Superior temporal gyrus (tissue), 1 donor: ENCODE measurements around the gene SMC4.
A peak's percentile ranks its signal among the peaks of the same experiment; 100 is the strongest.
"Not testable (repeated sequence)": the region's sequence is repeated elsewhere in the genome, so short reads cannot be mapped to it uniquely, and the experiment has no call there.

Experiments used
- DNase-seq: peaks from one replicate; pipeline ENCODE4 v3.0.0-alpha.2; 2016; ENCODE audit errors: extremely low spot score

The SMC4 gene

GRCh38 chr3:160445854-160446253 is 46.4 kb downstream of the SMC4 start:
- no peak for DNase-seq

DNA sequence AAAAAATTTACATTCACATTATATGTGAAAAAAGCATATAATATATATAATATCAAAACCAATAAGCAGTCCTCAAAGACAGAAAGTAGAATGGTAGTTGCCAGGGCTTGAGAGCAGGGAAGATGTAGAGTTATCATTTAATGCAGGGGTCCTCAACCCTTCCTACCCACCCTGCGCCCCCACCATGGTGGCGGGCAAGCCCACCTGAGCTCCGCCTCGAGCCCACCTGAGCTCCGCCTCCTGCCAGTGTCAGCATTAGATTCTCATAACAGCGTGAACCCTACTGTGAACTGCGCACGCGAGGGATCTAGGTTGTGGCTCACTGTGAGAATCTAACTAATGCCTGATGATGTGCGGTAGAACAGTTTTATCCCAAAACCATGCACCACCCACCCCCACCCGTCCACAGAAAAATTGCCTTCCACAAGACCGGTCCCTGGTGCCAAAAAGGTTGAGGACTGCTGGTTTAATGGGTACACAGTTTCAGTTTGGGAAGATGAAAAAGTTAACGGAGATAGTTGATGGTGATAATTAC is 47.1 kb downstream of the SMC4 start:
- no peak for DNase-seq

GRCh38 chr3:160447544-160447943 is 48.1 kb downstream of the SMC4 start:
- DNase-seq, result no peak

GRCh38 chr3:160448845-160449635 is 49.6 kb downstream of the SMC4 start:
- DNase-seq, result no peak

- DNase-seq, result peak; percentile 81
Observed at GRCh38 chr3:160449636-160450598, 50.5 kb downstream of the SMC4 start, which contains the start of gene TRIM59. TRIM59 (minus strand) TSS chr3:160449786; CDS start chr3:160439183, 10,603 bp downstream.

- no peak for DNase-seq
Observed at GRCh38 chr3:160450846-160451245, 51.4 kb downstream of the SMC4 start.

DNA sequence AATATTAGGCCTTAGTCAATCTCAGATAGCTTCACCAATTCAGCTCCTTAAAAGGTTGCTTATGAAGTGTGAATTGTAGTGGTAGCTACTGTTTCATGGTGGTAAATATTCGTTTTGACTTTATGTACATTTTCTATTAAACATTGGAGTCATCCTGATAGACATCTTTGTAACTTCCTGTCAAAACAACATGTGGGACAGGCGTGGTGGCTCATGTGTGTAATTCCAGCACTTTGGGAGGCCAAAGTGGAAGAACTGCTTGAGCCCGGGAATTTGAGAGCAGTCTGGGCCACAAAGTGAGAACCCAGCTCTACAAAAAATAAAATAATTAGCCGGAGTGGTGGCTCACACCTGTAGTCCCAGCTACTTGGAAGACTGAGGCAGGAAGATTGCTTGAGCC is 52.2 kb downstream of the SMC4 start:
- no peak for DNase-seq

- not testable (repeated sequence) for DNase-seq
Observed at GRCh38 chr3:160452251-160452650, 52.8 kb downstream of the SMC4 start.

GRCh38 chr3:160454995-160455394 is 55.5 kb downstream of the SMC4 start:
- no peak for DNase-seq

DNA sequence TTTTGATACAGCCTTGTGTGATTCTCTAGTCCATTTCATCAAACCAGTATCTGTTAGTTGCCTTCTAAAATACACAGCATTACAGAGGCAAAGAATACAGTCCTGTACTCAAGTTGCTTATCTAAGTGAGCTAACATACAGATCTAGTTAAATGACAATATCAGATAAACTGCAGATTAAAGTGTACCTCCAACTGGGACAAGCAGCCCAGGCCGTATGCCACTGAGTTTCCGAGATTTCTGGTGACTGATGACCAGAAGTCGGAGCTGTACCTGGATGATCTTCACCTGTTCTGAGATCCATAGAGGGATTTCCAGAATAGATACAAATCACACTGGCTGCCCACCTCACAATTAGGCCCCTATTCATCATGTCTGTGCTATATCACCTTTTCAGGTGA is 56.4 kb downstream of the SMC4 start:
- no peak for DNase-seq

DNA sequence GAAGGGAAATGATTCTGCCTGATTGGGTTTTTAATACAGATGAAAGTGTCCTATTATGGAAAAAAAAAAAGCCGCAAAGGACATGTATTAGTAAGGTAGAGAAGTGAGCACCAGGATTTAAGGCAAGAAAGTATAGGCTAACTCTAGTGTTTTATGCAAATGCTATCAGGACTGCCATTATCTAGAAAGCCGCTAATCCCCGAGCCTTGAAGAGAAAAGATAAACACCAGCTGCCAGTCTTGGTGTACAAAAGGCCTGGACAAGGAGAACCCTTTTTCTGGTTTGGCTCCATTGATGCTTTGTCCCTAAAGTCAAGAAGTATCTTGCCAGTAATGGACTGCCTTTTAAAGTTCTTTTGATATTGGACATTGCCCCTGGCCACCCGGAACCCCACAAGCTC is 58.7 kb downstream of the SMC4 start:
- no peak for DNase-seq

GRCh38 chr3:160459450-160459970 is 60.1 kb downstream of the SMC4 start:
- no peak for DNase-seq

DNA sequence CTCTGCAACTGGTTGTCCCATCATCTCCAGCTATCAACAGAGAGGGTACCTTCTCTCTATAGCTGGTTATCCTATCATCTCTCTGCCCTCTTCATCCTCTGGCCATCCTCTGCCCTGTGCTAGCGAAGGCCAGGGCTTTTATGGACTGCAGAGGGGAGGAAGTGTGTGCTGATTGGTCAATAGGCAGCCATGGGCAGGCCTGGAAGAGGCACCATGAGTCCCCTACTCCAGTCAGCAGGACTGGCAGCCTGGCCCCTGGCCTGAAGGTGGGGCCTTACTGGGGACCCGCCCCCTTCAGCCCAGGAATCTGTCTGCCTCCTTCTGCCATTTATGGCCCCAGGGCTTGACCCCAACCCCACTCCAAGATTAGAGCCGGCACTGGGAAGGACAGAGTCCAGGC is 60.6 kb downstream of the SMC4 start:
- DNase-seq, result no peak

GRCh38 chr3:160464321-160464720 is 64.9 kb downstream of the SMC4 start:
- DNase-seq, result peak; percentile 98

DNA sequence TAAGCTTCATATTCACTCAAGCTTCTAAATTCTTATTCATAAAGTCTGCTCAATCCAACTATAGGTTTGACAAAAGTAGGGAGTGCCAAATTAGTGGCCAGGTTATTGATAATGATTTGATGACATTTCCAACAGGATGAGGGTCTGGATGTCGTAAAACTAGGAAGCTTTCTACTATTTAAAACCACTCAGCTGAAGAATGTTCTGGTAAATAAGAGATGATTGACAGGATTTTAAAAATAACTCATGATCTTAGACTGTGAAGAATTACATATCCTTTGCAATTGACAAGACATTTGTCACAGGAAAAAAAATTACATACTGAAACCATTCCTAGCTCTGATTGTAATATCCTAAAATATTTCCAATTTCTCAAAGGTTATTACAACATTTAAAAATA is 65.5 kb downstream of the SMC4 start:
- no peak for DNase-seq

GRCh38 chr3:160470181-160470580 is 70.7 kb downstream of the SMC4 start:
- DNase-seq, result no peak

DNA sequence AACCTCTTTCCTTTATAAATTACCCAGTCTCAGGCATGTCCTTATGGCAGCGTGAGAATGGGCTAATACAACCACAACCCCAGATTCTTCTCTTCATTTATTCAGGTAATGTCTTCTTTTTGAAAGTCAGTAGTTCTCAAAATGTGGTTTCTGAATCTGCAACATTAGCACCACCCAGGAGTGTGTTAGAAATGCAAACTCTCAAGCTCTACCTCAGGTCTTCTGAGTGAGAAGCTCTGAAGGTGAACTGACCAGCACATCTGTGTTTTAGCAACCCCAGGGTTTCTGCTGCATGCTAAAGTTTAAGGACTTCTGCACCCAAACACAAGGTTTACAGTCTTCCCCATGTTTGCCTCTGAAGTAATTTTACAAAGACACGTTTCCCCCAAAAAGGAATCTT is 72.4 kb downstream of the SMC4 start:
- no peak for DNase-seq

DNA sequence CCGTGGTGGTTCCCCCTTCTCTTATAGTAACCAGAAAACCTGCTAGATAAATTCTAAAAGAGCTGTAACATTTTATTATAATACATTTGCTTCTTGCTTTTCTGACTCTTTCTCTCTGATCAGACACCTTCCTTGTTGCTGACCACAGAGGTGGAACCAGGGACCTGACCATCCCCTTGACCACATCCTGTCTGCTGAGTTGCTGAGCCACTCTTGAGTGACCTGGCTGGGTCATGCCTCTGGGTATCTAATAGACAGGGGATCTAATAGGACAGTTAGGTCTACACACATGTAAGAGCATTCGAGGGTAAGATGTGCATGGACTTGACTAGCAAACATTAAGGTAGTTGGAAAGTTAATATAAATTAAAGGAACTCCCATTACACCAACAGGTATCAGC is 72.9 kb downstream of the SMC4 start:
- no peak for DNase-seq

DNA sequence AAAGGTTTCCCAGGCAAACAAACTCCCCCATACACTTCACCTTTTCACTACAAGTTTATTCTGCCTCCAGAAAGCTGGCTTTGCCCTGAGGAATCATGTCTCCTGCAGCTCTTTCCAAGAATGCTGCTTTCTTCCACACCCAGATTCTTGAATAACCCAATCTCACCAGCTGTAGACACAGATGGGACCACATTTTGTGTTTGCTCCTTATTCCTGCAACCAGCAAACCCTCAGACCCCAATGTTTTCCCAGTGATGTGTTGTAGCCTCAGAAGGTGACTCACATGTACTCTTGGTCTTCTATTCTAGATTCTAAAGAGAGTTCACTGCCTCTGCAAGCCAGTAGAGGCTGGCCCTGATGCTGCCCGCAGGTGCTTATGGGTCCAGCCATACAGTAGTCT is 73.8 kb downstream of the SMC4 start:
- no peak for DNase-seq

DNA sequence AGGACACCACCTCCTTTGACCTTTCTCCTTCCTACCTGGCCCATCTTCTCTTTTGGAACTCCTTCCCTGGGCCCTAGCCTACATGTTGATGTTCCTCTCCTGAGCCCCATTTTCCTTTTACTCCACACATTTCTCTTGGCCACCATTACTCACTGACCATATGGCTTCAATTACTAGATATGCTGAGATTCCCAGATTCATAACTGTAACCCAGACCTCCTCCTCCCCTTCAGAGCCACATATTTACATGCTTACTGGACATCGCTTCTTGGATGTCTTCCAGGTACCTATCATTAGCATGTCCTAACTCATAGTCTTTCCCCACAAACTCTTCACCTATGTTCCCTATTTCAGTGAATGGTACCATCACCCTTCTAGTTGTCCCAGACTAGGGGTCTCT is 74.5 kb downstream of the SMC4 start:
- no peak for DNase-seq

DNA sequence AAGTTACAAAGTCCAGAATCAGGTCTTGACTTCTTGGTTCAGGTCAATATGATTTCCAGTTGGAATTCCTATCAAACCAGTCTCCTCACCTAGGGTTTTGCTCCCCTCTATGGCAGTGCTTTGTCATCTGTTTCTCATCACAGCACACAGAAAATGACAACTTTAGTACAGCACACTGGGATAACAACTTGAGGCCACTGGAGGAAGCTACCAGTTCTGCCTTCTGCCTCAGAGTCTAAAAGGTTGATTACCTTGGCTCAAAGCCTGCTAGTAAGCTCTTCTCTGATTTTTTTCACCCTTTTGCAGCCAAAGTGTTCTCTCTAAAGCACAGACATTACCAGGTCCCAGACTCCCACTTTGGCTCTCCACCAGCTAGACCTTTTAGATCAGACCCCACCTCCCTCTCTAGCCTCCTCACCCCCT is 75.0 kb downstream of the SMC4 start:
- DNase-seq, result no peak

DNA sequence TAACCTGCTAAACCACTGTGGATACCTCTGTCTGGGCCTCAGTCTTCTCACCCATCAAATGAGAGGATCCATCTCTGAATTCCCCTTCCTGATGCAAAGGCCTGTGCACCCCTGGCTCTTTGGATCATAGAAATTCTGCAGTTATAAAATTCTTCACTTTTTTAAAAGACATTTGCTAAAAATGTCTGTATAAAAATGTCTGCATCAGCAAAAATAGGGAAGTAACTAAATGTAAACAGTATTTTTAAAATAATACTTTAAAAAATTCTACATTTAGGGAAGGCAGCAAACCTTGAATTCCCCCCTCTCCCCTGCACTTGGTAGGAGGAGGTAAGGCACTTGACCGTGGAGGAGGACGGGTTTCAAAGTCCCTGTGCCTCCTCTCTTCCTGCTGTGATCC is 75.7 kb downstream of the SMC4 start:
- no peak for DNase-seq
